SJCRH30 (cell line): ENCODE data around the gene CSRNP2. TPM values are rescaled to one million over a fixed set of nuclear protein-coding genes. Genes with fewer than 3 reads are reported as not detected.
A peak's percentile ranks its signal among the peaks of the same experiment; 100 is the strongest.
"Not testable (repeated sequence)": the region's sequence is repeated elsewhere in the genome, so short reads cannot be mapped to it uniquely, and the experiment has no call there.

ENCODE experiments used
- DNase-seq, 2 experiments: peaks; one replicate each; pipeline ENCODE4 v3.0.0-alpha.2; 2015 to 2020
- H3K27ac ChIP-seq: fragments of 250-450 bp; sonication (Bioruptor Pico); 2 replicates; pipeline ENCODE4 v1.5.1; 2020; ENCODE audit warnings: mild to moderate bottlenecking, moderate library complexity
- H3K27me3 ChIP-seq: fragments of 250-450 bp; sonication (Bioruptor Pico); 2 replicates; pipeline ENCODE4 v1.5.1; 2020; ENCODE audit warnings: mild to moderate bottlenecking, moderate library complexity
- H3K36me3 ChIP-seq: fragments of 250-450 bp; sonication (Bioruptor Pico); 2 replicates; pipeline ENCODE4 v1.5.1; 2020; ENCODE audit warnings: mild to moderate bottlenecking, moderate library complexity
- H3K4me1 ChIP-seq: fragments of 250-450 bp; sonication (Bioruptor Pico); 2 replicates; pipeline ENCODE4 v1.5.1; 2020; ENCODE audit warnings: mild to moderate bottlenecking, moderate library complexity
- H3K4me3 ChIP-seq: fragments of 250-450 bp; sonication (Bioruptor Pico); 2 replicates; pipeline ENCODE4 v1.5.1; 2020; ENCODE audit warnings: mild to moderate bottlenecking, moderate library complexity
- H3K9me3 ChIP-seq: fragments of 250-450 bp; sonication (Bioruptor Pico); replicated peaks from 2 replicates; pipeline ENCODE4 v1.5.1; 2020; ENCODE audit warnings: mild to moderate bottlenecking, moderate library complexity
- total RNA-seq: library from RNA; depleted of rRNA; stranded (reverse); fragments of >200 nt; shearing (Covaris generic); gene quantifications from 2 replicates; pipeline ENCODE4 v1.2.3, GENCODE V29; 2014

The CSRNP2 gene
- total RNA-seq, 1 experiment from 2014 or later: 92.5 TPM

- no peak for DNase-seq
- Histone ChIP-seq H3K9me3 (no peaks in the 10 kb centered on the region), H3K36me3 (no peaks in the 10 kb centered on the region), H3K4me1 (no peaks in the 10 kb centered on the region), H3K27me3 (no peaks in the 10 kb centered on the region), H3K4me3 (no peak overlapping the region), H3K27ac (no peak overlapping the region)
Observed at GRCh38 chr12:51087818-51088217, 4.4 kb upstream of the CSRNP2 start.

DNA sequence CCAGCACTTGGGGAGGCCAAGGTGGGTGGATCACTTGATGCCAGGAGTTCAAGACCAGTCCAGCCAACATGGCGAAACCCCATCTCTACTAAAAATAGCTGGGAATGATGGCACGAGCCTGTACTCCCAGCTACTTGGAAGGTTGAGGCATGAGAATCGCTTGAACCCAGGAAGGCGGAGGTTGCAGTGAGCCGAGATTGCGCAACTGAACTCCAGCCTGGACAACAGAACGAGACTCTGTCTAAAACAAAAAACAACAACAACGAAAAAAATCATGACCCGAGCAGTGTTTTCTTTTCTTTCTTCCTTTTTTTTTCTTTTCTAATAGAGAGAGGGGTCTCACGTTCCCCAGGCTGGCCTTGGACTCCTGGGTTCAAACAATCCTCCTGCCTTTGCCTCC lies 3.5 kb upstream of the CSRNP2 start:
- Histone ChIP-seq H3K27ac (no peak overlapping the region), H3K4me1 (peaks cover 1% of the 10 kb centered on the region; the same call in 1 of the 2 replicates), H3K27me3 (no peaks in the 10 kb centered on the region), H3K4me3 (no peak overlapping the region), H3K36me3 (no peaks in the 10 kb centered on the region), H3K9me3 (no peaks in the 10 kb centered on the region)
- DNase-seq: no peak

DNA sequence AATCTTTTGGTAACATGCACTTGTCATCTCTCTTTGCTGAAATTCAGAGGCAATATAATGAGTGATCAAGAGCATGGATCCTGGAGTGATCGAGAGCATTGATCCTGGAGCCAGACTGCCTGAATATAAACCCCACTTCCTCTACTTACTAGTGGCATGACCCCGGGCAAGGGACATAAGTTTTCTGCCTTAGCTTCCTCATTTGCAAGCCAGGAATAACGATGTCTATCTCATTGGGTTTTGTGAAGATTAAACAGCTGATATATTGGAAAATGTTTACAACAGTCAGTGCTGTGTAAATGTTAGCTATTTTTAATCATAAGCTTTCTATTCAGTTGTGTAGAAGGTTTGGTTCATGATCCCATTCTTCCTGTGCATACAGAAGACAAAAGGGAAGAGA lies 2.4 kb upstream of the CSRNP2 start:
- no peaks in the 10 kb centered on the region for H3K9me3 ChIP-seq
- no peak overlapping the region for H3K27ac ChIP-seq
- H3K4me1 ChIP-seq: peaks cover 13% of the 10 kb centered on the region
- H3K36me3 ChIP-seq: no peaks in the 10 kb centered on the region; the same call in 1 of the 2 replicates
- H3K27me3 ChIP-seq: no peaks in the 10 kb centered on the region
- no peak for DNase-seq
- no peak overlapping the region for H3K4me3 ChIP-seq

GRCh38 chr12:51082561-51083125 lies 753 bp downstream of the CSRNP2 start:
- DNase-seq: peak; percentile 47 to 65
- Histone ChIP-seq H3K36me3 (peaks cover under 1% of the 10 kb centered on the region), H3K27me3 (no peaks in the 10 kb centered on the region), H3K27ac (peak overlapping the region; percentile 79), H3K9me3 (no peaks in the 10 kb centered on the region), H3K4me3 (peak overlapping the region; percentile 86), H3K4me1 (peaks cover 33% of the 10 kb centered on the region)

DNA sequence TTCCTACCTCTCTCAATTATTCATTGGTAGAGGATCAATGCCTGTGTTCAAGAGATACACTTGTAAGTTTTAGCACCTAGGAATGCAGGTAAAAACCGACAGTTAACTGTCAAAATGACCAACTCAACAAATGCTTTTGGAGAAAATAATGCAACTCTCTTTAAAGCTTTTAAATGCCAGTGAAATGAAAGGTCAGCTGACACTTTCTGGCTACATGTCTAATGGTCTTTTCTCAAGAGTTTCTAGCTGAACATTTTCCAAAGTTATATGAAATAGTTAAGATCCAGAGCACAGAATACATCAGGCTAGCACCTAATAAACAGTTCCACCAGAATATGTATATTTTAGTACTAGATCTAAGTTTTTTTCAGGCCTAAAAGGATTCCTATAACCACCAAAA lies 2.0 kb downstream of the CSRNP2 start:
- no peak for DNase-seq

DNA sequence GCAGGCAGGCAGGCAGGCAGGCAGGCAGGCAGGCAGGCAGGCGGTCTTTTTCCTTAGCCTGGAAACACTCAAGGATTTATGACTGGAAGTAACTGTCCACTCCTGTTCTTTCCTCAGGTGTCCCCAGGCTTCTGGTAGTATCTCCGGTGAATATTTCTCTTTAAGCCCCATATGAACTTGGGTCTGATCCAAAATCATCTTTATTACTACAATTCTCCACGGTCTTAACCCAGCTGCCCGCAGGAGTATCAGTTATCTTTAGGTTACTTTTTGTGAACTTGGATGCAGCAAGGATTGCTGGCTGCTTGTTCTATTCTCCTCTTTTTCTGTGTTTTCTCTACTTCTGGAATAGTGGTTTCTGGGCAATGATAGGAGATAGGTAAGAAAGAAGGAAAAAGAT lies 3.3 kb downstream of the CSRNP2 start:
- peak; percentile 71 to 94 for DNase-seq
- H3K27ac ChIP-seq: peak overlapping the region; percentile 89
- peak overlapping the region; percentile 5; the same call in 1 of the 2 replicates for H3K4me3 ChIP-seq
- H3K9me3 ChIP-seq: no peaks in the 10 kb centered on the region
- peaks cover 11% of the 10 kb centered on the region for H3K36me3 ChIP-seq
- H3K27me3 ChIP-seq: no peaks in the 10 kb centered on the region
- peaks cover 57% of the 10 kb centered on the region for H3K4me1 ChIP-seq

More for the DNA sequence above, 2.0 kb downstream of the CSRNP2 start:
- Histone ChIP-seq H3K9me3 (no peaks in the 10 kb centered on the region), H3K27me3 (no peaks in the 10 kb centered on the region), H3K36me3 (peaks cover 6% of the 10 kb centered on the region), H3K27ac (peak overlapping the region; percentile 89; the same call in 1 of the 2 replicates), H3K4me1 (peaks cover 44% of the 10 kb centered on the region), H3K4me3 (peak overlapping the region; percentile 86)

DNA sequence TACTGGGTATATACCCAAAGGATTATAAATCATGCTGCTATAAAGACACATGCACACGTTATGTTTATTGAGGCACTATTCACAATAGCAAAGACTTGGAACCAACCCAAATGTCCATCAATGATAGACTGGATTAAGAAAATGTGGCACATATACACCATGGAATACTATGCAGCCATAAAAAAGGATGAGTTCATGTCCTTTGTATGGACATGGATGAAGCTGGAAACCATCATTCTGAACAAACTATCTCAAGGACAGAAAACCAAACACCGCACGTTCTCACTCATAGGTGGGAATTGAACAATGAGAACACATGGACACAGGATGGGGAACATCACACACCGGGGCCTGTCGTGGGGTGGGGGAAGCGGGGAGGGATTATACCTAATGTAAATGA lies 4.5 kb downstream of the CSRNP2 start:
- Histone ChIP-seq H3K27ac (peak overlapping the region; percentile 10; the same call in 1 of the 2 replicates), H3K36me3 (peaks cover 23% of the 10 kb centered on the region), H3K4me1 (peaks cover 63% of the 10 kb centered on the region)
- not testable (repeated sequence) for H3K4me3 ChIP-seq, H3K27me3 ChIP-seq, DNase-seq, H3K9me3 ChIP-seq

GRCh38 chr12:51078346-51078745 lies 5.0 kb downstream of the CSRNP2 start:
- H3K4me3 ChIP-seq, H3K9me3 ChIP-seq, H3K27me3 ChIP-seq: not testable (repeated sequence)
- peak in 1 of 2 experiments; percentile 29 for DNase-seq
- H3K36me3 ChIP-seq: peaks cover 28% of the 10 kb centered on the region
- H3K27ac ChIP-seq: peak overlapping the region; percentile 10
- peaks cover 63% of the 10 kb centered on the region for H3K4me1 ChIP-seq

DNA sequence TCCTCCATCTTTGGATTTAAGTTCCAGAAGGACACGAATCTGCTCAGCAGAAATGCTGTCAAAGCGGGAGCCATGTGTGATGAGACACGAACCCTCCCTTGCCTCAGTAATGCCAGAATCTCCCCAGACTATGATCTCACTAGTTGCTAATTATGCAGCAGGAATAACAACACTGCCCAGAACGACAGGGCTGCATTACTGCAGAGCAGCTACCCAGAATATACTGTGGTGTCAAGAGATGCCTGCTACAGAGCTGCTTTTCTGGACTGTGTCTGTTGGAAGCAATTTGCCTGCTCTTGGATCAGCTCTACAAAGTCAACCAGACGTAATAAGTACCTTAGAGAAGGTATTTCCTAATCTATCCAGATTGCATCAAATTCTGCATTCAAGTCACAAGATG lies 5.5 kb downstream of the CSRNP2 start:
- Histone ChIP-seq H3K4me1 (peaks cover 65% of the 10 kb centered on the region), H3K27me3 (no peaks in the 10 kb centered on the region), H3K4me3 (no peak overlapping the region), H3K36me3 (peaks cover 32% of the 10 kb centered on the region), H3K9me3 (no peaks in the 10 kb centered on the region), H3K27ac (peak overlapping the region; percentile 10)
- peak; percentile 32 to 42 for DNase-seq

- H3K4me3 ChIP-seq: no peak overlapping the region
- no peaks in the 10 kb centered on the region for H3K27me3 ChIP-seq
- peak; percentile 68 to 73 for DNase-seq
- no peaks in the 10 kb centered on the region for H3K9me3 ChIP-seq
- H3K27ac ChIP-seq: peak overlapping the region; percentile 41
- H3K4me1 ChIP-seq: peaks cover 69% of the 10 kb centered on the region
- peaks cover 37% of the 10 kb centered on the region for H3K36me3 ChIP-seq
Observed at GRCh38 chr12:51076236-51076930, 7.0 kb downstream of the CSRNP2 start.

- Histone ChIP-seq H3K9me3 (no peaks in the 10 kb centered on the region), H3K27me3 (no peaks in the 10 kb centered on the region), H3K4me1 (peaks cover 69% of the 10 kb centered on the region), H3K27ac (peak overlapping the region; percentile 41; the same call in 1 of the 2 replicates), H3K4me3 (no peak overlapping the region), H3K36me3 (peaks cover 43% of the 10 kb centered on the region)
- DNase-seq: no peak
Observed at GRCh38 chr12:51075390-51075789, 8.0 kb downstream of the CSRNP2 start.

DNA sequence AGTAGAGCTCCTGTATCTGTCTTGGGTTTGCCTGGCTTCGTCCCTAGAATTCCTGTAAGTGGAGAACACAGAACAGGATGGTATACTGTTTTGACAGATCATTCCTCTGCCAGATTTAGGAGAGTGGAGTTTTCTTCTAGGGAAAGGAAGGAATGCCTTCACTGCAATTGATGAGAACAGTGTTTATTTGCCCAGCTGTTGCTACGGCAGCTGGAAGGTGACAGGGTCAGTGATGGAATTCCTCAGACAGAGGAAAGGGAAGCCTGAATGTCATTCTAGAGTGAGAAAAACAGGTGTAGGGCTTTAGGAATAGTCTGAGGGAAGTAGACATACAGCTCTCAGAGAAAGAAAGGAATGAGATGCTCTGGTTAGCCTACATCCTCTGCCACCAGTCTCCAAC lies 11.7 kb downstream of the CSRNP2 start:
- H3K27ac ChIP-seq: peak overlapping the region; percentile 84
- DNase-seq: peak; percentile 94 to 99
- H3K27me3 ChIP-seq: no peaks in the 10 kb centered on the region
- no peaks in the 10 kb centered on the region for H3K9me3 ChIP-seq
- peaks cover 70% of the 10 kb centered on the region for H3K36me3 ChIP-seq
- H3K4me1 ChIP-seq: peaks cover 51% of the 10 kb centered on the region
- H3K4me3 ChIP-seq: no peak overlapping the region

DNA sequence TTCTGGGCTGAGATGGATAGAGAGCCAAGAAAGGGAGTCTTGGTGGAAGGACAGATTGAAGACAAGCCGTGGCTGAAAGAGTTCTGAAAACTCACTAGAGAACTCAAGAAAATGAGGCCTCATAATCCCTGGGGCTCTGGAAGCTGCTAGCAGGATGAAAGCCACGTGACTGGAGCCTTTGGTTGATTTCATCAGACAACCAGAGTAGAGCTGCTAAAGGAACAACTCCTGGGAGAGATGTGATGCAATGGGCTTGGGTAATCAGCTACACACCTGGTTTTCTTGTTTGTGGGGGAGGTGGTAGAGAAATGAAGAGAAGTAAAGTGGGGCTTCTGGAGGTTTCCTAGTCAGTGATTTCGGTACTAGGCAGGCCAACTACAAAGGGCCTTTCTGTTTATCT lies 13.4 kb downstream of the CSRNP2 start:
- no peaks in the 10 kb centered on the region for H3K9me3 ChIP-seq
- DNase-seq: no peak
- no peak overlapping the region for H3K4me3 ChIP-seq
- H3K36me3 ChIP-seq: peaks cover 78% of the 10 kb centered on the region
- peak overlapping the region; percentile 2; the same call in 1 of the 2 replicates for H3K27ac ChIP-seq
- peaks cover 34% of the 10 kb centered on the region for H3K4me1 ChIP-seq
- H3K27me3 ChIP-seq: no peaks in the 10 kb centered on the region

- H3K27me3 ChIP-seq: no peaks in the 10 kb centered on the region
- H3K4me1 ChIP-seq: peaks cover 25% of the 10 kb centered on the region
- peaks cover 79% of the 10 kb centered on the region for H3K36me3 ChIP-seq
Observed at GRCh38 chr12:51067771-51068170, 15.6 kb downstream of the CSRNP2 start.

DNA sequence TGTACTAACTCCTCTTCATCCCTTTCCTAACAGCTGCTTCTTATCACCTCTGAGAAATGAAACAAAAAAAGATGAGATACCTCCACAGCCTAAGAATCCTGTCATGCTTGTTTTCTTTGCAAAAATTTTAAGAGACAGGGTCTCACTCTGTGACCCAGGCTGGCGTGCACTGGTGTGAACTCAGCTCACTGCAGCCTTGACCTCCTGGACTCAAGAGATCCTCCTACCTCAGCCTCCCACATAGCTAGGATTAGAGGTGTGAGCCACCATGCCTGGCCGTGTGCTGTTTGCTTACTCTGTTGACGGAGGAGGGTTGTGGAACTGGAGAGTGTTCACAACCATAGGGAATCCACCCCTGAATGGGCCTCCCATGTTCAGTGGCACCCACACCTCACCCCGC lies 16.2 kb downstream of the CSRNP2 start:
- Histone ChIP-seq H3K9me3 (no peaks in the 10 kb centered on the region), H3K27me3 (no peaks in the 10 kb centered on the region), H3K27ac (no peak overlapping the region), H3K4me3 (no peak overlapping the region), H3K4me1 (peaks cover 22% of the 10 kb centered on the region), H3K36me3 (peaks cover 82% of the 10 kb centered on the region)
- no peak for DNase-seq

More at GRCh38 chr12:51067771-51068170, 15.6 kb downstream of the CSRNP2 start:
- no peaks in the 10 kb centered on the region for H3K9me3 ChIP-seq
- H3K4me3 ChIP-seq: no peak overlapping the region
- H3K27ac ChIP-seq: no peak overlapping the region
- no peak for DNase-seq
